ENCODE results near the gene DAPP1.

- TF ChIP-seq EZH2 (IDR thresholded peaks at IDR 0.05; ENCODE audit: insufficient read depth, poor library complexity, severe bottlenecking), result no peak
- no peak for TF ChIP-seq EZH2phosphoT487 (IDR thresholded peaks at IDR 0.05; ENCODE audit: insufficient read depth, low read depth)
Measured at GRCh38 chr4:99891351-99891750, 74.7 kb downstream of the DAPP1 start.

Data from GM23248 (cell line).